Stimulated activated CD4-positive, alpha-beta T cell treated with anti-CD3 and anti-CD28 coated beads, Interleukin-12 subunit alpha, Interleukin-12 subunit beta, amount 100 ng/mL, for 48 hours (primary cell): ENCODE results near the gene AP3S2.
"Not testable (repeated sequence)": the region's sequence is repeated elsewhere in the genome, so short reads cannot be mapped to it uniquely, and the experiment has no call there.

Experiments
- DNase-seq, 3 donors: peaks; one replicate each; pipeline ENCODE4 v3.0.0-alpha.2; 2020; ENCODE audit warnings: low read depth in 2 of 3, low spot score in 1 of 3

Gene AP3S2

GRCh38 chr15:89893696-89894447 lies at the start of gene AP3S2:
TSS of gene AP3S2 (minus strand) at chr15:89893994. CDS start at chr15:89893949, 45 bp downstream.
- DNase-seq = peak; percentile 87 to 90 (median 87)

- no peak for DNase-seq
Measured at GRCh38 chr15:89939910-89940309, 46.1 kb upstream of the AP3S2 start.

GRCh38 chr15:89939377-89939776 lies 45.6 kb upstream of the AP3S2 start:
- DNase-seq = not testable (repeated sequence)

- no peak for DNase-seq
Measured at GRCh38 chr15:89937365-89938350, 43.9 kb upstream of the AP3S2 start.

DNA sequence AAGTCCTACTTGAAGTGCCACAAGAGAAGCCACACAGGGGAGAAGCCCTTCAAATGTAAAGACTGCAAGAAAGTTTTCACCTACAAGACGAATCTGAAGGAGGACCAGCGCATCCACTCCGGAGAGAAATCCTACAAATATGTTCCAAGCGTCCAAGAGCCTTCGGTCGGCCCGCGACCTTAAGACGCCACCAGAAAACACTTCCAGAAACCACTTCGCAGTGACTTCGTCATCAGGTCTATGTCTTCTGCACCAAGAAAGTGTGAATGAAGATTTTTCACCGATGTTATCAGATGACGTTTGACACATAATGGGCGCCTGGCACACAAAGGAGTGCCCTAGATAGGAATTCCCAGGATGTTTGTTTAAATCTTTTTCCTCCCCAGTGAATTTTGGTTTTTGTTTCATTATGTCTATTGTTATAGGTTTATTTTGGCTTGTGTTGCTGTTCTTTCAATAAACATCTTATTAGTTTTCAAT lies 43.0 kb upstream of the AP3S2 start:
- no peak for DNase-seq

DNA sequence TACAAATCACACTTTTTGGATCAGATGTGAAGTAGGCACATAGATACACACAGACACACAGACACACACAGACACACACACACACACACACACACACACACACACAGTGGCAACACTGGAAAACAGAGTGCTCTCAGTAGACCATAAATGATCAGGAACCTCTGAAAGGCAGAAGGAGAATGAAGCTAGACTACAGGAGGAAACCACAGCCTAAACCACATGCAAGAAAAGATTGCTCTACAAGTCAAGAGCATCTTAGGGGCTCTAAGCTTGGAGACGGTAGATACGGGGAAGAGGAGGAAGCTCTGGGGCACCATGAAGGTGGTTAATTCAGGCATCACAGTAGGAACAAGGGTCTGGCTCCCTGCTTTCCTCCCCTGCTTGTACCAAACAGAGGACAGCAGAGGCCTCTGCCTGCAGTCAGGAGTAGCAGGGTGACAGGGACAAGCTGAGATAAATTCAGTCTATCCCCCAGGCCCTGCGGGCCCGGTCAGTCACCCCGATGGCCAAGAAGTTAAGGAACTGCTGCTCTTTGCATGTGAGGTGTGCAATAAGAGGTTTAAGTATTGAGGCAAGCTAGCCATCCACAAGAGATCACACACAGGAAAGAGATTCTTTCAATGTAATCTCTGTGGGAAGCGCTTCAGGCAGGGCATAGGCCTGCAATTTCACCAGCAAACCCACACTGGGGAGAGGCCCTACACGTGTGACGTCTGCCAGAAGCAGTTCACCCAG lies 42.4 kb upstream of the AP3S2 start:
- no peak for DNase-seq

GRCh38 chr15:89932880-89933279 lies 39.1 kb upstream of the AP3S2 start:
- no peak for DNase-seq

- no peak for DNase-seq
Measured at GRCh38 chr15:89928421-89928820, 34.6 kb upstream of the AP3S2 start.

- no peak for DNase-seq
Measured at GRCh38 chr15:89926158-89926557, 32.4 kb upstream of the AP3S2 start.

DNA sequence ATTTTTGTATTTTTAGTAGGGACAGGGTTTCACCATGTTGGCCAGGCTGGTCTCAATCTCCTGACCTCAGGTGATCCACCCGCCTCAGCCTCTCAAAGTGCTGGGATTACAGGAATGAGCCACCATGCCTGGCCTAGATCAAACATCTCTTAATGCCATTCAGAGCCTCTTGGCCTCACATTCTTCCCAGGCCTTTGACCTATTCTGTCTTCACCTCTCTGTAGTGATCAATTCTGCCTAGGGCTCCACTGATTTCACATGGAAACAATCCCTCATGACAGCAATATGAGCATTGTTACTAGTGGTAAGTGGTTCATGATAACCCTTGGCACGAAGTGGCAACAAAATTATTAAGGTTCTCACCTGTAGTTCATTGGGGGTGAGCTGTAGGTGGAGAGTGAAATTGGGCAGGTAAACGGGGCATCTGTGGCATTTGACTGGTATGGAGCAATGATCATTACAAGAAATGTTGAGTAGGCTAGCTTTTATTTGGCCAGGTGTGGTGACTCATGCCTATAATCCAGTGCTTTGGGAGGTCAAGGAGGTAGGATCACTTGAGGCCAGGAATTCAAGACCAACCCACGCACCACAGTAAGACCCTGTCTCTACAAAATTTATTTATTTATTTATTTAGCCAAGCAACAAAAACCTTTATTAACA lies 23.8 kb upstream of the AP3S2 start:
- no peak for DNase-seq

GRCh38 chr15:89916660-89917059 lies 22.9 kb upstream of the AP3S2 start:
- no peak for DNase-seq

DNA sequence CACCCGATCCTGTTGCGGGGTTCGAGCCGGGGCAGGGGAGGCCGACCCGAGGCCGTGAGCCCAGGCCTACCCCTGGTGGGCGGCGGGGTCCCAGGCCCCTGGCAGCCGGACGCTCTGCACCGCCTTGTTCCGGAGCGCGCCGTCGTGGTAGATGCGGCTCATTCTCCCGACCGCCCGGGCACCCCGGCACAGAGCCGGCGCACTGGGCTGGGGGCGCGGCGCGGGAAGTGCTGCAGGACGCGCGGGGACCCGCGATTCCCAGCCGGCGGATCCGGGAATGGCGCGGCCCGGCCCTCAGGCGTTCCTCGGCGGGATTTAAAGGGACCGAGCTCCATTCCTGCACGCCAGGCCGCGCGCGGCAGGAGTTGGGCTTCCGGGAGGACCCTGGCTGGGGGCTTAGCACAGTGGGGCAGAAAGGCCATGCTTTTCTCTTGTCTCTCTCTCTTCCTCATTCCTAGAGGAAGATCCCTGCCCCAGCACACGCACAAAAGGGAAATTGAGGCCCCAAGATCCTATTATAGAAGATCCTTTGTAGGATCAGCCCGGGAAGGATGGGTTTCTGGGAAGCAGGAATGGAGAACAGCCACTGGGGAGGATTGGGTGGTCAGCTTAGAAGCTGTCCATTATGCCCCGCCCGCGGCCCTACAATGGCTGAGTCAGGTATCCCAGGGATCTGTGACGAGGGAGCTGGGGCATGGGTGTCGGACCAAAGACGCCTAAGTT lies 19.0 kb upstream of the AP3S2 start, which contains the start of gene ARPIN:
Gene ARPIN, minus strand, starts transcription at position 279 of the 723 bp plus-strand sequence. Its CDS starts 117 bp downstream, at position 162.
- no peak for DNase-seq

GRCh38 chr15:89912145-89912673 lies 18.4 kb upstream of the AP3S2 start:
- no peak for DNase-seq

DNA sequence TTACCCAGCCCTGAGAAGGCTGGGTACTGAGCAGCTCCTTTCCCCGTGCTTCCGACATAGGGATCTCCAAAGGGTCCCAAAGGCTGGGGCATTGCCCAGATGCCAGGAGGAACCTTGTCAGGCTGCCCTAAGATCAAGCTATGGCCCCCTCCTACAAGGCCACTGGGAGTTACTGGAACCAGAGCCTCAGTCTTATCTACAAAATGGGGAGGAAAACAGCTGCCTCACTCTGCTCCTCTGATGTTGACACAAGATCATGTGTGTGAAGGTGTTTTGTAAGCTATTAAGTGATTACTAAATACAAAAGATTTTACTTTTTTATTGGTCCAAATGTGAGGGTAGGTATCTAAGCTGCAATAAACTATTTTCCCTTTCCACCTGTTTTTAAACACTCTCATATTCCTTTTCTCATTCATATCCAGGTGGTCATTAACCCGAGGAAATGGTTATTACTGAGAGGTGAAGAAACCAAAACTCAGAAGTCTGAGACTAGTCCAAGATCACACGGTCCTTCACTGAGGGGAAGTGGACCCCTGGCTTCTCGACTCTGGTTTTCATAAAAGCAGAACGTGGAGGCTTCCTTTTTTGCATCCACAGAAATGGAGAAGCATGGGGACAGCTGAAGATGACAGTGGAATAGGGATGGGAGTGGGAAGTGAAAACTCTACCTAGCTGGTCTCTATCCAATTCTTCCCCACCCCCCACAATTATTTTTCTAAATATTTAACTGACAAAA lies 17.3 kb upstream of the AP3S2 start:
- no peak for DNase-seq

GRCh38 chr15:89909611-89910010 lies 15.8 kb upstream of the AP3S2 start:
- DNase-seq = no peak

GRCh38 chr15:89908226-89908625 lies 14.4 kb upstream of the AP3S2 start:
- no peak for DNase-seq

DNA sequence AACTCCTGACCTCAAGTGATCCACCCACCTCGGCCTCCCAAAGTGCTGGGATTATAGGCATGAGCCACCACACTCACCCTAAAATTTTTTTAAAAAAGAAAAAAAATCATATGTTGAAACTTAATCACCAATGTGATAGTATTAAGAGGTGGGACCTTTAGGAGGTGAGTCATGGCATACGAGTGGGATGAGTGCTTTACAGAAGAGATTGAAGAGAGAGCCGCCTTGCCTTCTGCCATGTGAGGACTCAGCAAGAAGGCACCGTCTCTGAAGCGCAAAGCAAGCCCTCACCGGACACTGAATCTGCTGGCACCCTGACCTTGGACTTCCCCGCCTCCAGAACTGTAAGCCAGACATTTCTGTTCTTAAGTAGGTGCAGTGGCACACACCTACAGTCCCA lies 13.5 kb upstream of the AP3S2 start:
- DNase-seq = no peak

DNA sequence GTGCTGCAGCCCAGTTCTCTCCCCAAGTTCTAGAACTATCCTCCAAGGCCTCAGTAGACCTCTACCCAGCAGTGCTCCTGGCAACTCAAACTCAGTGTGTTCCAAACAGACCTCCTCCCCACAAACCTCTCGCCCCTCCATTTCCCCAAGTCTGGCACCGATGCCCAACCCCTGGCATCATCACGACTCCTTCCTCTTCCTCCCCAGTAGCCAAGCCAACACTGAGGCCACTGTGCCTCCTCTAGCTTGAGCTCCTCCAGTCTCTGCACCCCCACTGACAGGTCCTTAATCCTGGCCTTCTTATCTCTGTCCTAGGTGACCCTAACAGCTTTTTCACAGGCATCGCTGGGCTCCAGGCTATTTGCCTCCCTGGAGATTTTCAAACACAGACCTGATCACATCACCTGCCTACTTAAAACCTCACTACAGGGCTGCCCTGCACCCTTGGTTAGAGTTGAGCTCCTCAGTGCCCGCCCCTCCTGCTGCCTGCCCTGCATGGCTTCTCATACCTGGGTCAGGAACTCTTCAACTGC lies 12.1 kb upstream of the AP3S2 start:
- DNase-seq = no peak

DNA sequence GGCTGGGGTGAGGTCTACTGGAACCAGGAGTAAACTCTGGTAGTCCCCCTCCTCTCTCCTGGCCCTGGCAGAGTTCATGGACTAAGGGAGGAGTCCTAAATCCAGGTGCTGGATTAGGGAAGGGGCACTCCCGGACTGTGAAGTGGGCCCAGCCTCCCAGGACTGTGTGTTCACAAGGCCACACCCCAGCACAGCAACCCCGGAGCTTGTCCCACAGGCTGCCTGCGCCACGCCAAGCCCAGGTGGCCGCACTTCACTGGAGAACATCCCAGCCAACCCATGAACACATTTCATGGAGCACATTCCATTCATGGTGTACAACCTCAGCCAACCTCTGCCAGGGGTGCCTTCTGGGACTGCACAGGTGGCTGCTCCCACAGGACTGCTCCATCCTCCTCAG lies 10.7 kb upstream of the AP3S2 start:
- no peak for DNase-seq
